Fibroblast of lung (primary cell): ENCODE measurements around the gene LCN10. TPM values are rescaled to one million over a fixed set of nuclear protein-coding genes. Genes with fewer than 3 reads are reported as not detected.

ENCODE experiments used
- DNase-seq, 2 donors: peaks; one replicate each; pipeline versions ENCODE4 v3.0.0 to v3.0.0-alpha.2; 2010; ENCODE audit warnings: low read depth in 2 of 2
- H2AFZ ChIP-seq: 2 replicates; pipeline ENCODE4 v1.5.1; 2012; ENCODE audit warnings: low read length, control low read depth, inconsistent platforms
- H3K27ac ChIP-seq: 2 replicates; pipeline ENCODE4 v1.5.1; 2011; ENCODE audit warnings: low read length, control low read depth; ENCODE audit not compliant: insufficient read depth
- H3K27me3 ChIP-seq: 2 replicates; pipeline ENCODE4 v1.5.1; 2011; ENCODE audit warnings: mild to moderate bottlenecking, low read length; ENCODE audit not compliant: control insufficient read depth, insufficient read depth
- H3K36me3 ChIP-seq: 2 replicates; pipeline ENCODE4 v1.5.1; 2011; ENCODE audit warnings: low read length; ENCODE audit not compliant: control insufficient read depth, insufficient read depth
- H3K4me1 ChIP-seq: 2 replicates; pipeline ENCODE4 v1.5.1; 2011; ENCODE audit warnings: low read length; ENCODE audit not compliant: control insufficient read depth, insufficient read depth; ENCODE audit errors: extremely low read depth
- H3K4me2 ChIP-seq: 2 replicates; pipeline ENCODE4 v1.5.1; 2011; ENCODE audit warnings: low read length, control low read depth; ENCODE audit not compliant: insufficient read depth; ENCODE audit errors: extremely low read depth
- H3K4me3 ChIP-seq, 4 experiments: fragments of 200-600 bp in 1 of 4; sonication (generic) in 1 of 4; replicated peaks in 1 of 4; 2 replicates each; pipeline ENCODE4 v1.5.1; 2011 to 2016; ENCODE audit warnings: low read length in 4 of 4, low read depth in 3 of 4, mild to moderate bottlenecking in 3 of 4, control low read depth in 2 of 4, inconsistent platforms in 1 of 4, mixed read lengths in 1 of 4; ENCODE audit not compliant: insufficient read depth in 1 of 4; ENCODE audit errors: control extremely low read depth in 1 of 4
- H3K79me2 ChIP-seq: 2 replicates; pipeline ENCODE4 v1.5.1; 2012; ENCODE audit warnings: mild to moderate bottlenecking, low read length, inconsistent platforms; ENCODE audit not compliant: control insufficient read depth, insufficient read depth
- H3K9ac ChIP-seq: 2 replicates; pipeline ENCODE4 v1.5.1; 2011; ENCODE audit warnings: mild to moderate bottlenecking, low read length, control low read depth; ENCODE audit not compliant: insufficient read depth
- H3K9me3 ChIP-seq: 2 replicates; pipeline ENCODE4 v1.5.1; 2012; ENCODE audit warnings: low read depth, low read length; ENCODE audit not compliant: control insufficient read depth, insufficient read depth
- H4K20me1 ChIP-seq: 2 replicates; pipeline ENCODE4 v1.5.1; 2011; ENCODE audit warnings: low read length; ENCODE audit not compliant: control insufficient read depth, insufficient read depth; ENCODE audit errors: extremely low read depth
- EZH2 ChIP-seq: IDR thresholded peaks from 2 replicates; pipeline ENCODE4 v1.5.1; 2012; ENCODE audit warnings: low read length, control low read depth, mild to moderate bottlenecking; ENCODE audit errors: missing control alignments
- polyA plus RNA-seq, 2 donors: library from polyadenylated mRNA; depleted of rRNA in 1 of 2; stranded (reverse) in 1 of 2; unstranded in 1 of 2; fragments of >200 nt; gene quantifications; 2 replicates each; pipeline ENCODE4 v1.2.1, GENCODE V29; 2011 to 2012; ENCODE audit warnings: missing spikeins in 1 of 2
- total RNA-seq: library from RNA; depleted of rRNA; stranded (reverse); fragments of >200 nt; gene quantifications from 2 replicates; pipeline ENCODE4 v1.2.1, GENCODE V29; 2014
- TF ChIP-seq, protein P1 (sequence below), 2 donors: IDR thresholded peaks in 1 of 2; conservative IDR thresholded peaks in 1 of 2; 1 replicate in 1 of 2; 2 replicates in 1 of 2; pipeline ENCODE4 v1.5.1; 2011 to 2012; ENCODE audit warnings: low read length in 2 of 2, control low read depth in 1 of 2, inconsistent platforms in 1 of 2, low read depth in 1 of 2, mild to moderate bottlenecking in 1 of 2

LCN10 gene
- total and polyA plus RNA-seq, 2 donors (not counting 1 experiment from before 2014, with no cell fraction given), result not detected

DNA sequence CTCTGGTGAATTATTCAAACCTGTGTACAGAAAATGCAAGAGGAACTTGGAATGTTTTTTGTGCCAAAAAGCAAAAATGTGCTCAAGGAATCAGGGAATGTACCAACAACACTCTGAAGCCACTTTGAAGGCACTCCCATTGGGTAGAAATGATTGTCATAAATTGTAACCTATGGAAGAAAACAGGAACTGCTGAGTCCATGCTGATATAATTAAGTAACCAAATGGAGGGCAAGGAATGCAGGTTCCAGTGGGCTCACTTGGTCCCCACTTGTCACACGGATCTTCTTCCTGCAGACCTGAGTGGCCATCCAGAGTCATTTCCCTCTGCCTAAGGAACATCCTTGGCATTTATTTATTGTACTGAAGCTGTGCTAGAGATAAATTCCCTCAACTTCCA lies 8.5 kb upstream of the LCN10 start:
- DNase-seq, result no peak

DNA sequence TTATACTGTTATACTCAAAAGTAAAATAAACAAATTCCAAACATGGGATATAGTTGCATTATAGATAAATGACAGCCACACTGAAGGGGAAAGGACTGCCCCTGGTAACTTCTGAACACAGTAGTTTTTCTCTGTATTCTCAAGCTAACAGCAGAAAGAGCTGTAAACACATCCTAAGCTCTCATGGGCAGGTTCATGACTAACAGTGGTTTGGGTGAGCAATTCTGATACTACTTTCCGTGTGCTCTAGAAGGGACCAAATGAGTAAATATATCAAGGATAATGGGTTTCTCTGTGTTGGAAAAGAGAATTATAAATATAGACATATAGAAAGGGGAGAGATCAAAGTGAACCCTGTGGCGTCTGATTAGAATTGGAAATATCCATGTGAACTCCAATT lies 7.8 kb upstream of the LCN10 start:
- peak in 1 of 2 donors; percentile 22 for DNase-seq

More for the DNA sequence above, 8.5 kb upstream of the LCN10 start:
- Histone ChIP-seq H3K36me3 (no peaks in the 10 kb centered on the region), H3K9ac (no peak overlapping the region), H2AFZ (no peak overlapping the region), H4K20me1 (no peaks in the 10 kb centered on the region), H3K27me3 (no peaks in the 10 kb centered on the region), H3K4me3 (no peak overlapping the region), H3K4me2 (no peak overlapping the region), H3K4me1 (no peaks in the 10 kb centered on the region), H3K79me2 (no peaks in the 10 kb centered on the region), H3K9me3 (no peaks in the 10 kb centered on the region), H3K27ac (no peak overlapping the region)
- no peak for TF ChIP-seq EZH2
- TF ChIP-seq, protein P1, sequence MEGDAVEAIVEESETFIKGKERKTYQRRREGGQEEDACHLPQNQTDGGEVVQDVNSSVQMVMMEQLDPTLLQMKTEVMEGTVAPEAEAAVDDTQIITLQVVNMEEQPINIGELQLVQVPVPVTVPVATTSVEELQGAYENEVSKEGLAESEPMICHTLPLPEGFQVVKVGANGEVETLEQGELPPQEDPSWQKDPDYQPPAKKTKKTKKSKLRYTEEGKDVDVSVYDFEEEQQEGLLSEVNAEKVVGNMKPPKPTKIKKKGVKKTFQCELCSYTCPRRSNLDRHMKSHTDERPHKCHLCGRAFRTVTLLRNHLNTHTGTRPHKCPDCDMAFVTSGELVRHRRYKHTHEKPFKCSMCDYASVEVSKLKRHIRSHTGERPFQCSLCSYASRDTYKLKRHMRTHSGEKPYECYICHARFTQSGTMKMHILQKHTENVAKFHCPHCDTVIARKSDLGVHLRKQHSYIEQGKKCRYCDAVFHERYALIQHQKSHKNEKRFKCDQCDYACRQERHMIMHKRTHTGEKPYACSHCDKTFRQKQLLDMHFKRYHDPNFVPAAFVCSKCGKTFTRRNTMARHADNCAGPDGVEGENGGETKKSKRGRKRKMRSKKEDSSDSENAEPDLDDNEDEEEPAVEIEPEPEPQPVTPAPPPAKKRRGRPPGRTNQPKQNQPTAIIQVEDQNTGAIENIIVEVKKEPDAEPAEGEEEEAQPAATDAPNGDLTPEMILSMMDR (conservative IDR thresholded peaks at IDR 0.05 in 1 of 2, IDR thresholded peaks at IDR 0.05 in 1 of 2; ENCODE audit: low read depth in 1 of 2, low read length in 2 of 2), result no peak

DNA sequence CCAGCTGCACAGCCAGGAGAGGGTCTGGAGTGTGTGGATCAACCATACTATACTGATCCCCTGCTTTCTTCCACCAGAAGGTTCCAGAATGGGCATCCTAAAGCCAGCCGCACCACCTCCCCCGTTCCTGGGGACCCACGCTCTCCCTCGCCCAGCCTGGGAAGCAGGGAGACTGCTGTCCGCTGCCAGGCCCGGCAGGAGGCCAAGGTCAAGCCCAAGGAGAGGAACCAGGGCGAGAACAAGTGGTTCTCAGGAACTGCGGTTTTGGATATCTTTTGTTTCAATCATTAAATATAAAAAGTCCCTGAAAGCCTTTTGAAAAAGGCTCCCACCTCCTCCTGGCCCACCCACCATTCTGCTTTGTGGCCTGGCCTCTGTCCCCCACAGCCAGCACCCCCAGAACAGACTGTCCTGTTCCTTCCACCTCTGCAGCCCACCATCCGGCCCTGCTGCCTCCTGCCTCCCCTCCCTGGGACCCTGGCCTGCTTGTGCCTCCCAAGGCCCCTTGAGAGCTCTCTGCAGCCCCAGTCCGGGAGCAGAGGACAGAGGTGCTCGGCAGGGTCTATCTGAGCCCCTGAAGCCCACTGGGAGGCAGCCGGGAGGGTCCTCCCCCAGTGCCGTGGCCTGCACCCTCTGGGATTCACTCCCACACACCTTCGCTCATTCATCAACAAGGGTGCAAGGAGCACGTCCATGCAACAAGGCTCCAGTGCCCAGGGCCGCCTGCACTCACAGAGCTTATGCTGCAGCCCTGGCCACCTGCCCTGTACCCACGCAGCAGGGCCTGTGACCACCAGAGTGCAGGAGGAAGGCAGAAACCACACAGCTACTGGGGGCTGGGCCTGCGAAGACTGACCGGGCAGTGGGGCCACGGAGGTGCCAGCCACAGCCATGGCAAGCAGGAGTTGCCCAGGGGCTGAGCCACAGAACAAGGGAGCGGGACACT lies 6.2 kb upstream of the LCN10 start:
- H3K4me2 ChIP-seq, result no peak overlapping the region
- no peaks in the 10 kb centered on the region for H3K36me3 ChIP-seq
- no peak overlapping the region for H2AFZ ChIP-seq
- H3K4me3 ChIP-seq, result no peak overlapping the region
- no peaks in the 10 kb centered on the region for H3K27me3 ChIP-seq
- H3K9me3 ChIP-seq, result no peaks in the 10 kb centered on the region
- TF ChIP-seq, protein P1 (conservative IDR thresholded peaks at IDR 0.05 in 1 of 2, IDR thresholded peaks at IDR 0.05 in 1 of 2; ENCODE audit: low read depth in 1 of 2, low read length in 2 of 2), result no peak
- no peak for TF ChIP-seq EZH2
- H3K4me1 ChIP-seq, result no peaks in the 10 kb centered on the region
- H3K79me2 ChIP-seq, result no peaks in the 10 kb centered on the region
- H3K27ac ChIP-seq, result no peak overlapping the region
- DNase-seq, result no peak
- no peak overlapping the region for H3K9ac ChIP-seq
- H4K20me1 ChIP-seq, result no peaks in the 10 kb centered on the region

More for the DNA sequence above, 7.8 kb upstream of the LCN10 start:
- H4K20me1 ChIP-seq, result no peaks in the 10 kb centered on the region
- no peaks in the 10 kb centered on the region for H3K9me3 ChIP-seq
- H3K4me3 ChIP-seq, result no peak overlapping the region
- no peak overlapping the region for H2AFZ ChIP-seq
- no peaks in the 10 kb centered on the region for H3K4me1 ChIP-seq
- H3K79me2 ChIP-seq, result no peaks in the 10 kb centered on the region
- no peaks in the 10 kb centered on the region for H3K36me3 ChIP-seq
- H3K9ac ChIP-seq, result no peak overlapping the region
- TF ChIP-seq, protein P1 (conservative IDR thresholded peaks at IDR 0.05 in 1 of 2, IDR thresholded peaks at IDR 0.05 in 1 of 2; ENCODE audit: low read depth in 1 of 2, low read length in 2 of 2), result no peak
- no peak for TF ChIP-seq EZH2
- no peaks in the 10 kb centered on the region for H3K27me3 ChIP-seq
- no peak overlapping the region for H3K4me2 ChIP-seq
- no peak overlapping the region for H3K27ac ChIP-seq
